HG03571 (cell line): ENCODE data around the gene STN1.

ENCODE experiments used
- ATAC-seq: cut with Tn5 transposase; IDR thresholded peaks from one replicate; pipeline ENCODE4 v1.9.1; 2021; ENCODE audit not compliant: unreplicated experiment

Gene STN1

GRCh38 chr10:103895411-103896186 lies 22.4 kb downstream of the STN1 start:
- no peak for ATAC-seq

- ATAC-seq = no peak
Measured at GRCh38 chr10:103894441-103894864, 23.5 kb downstream of the STN1 start.

- no peak for ATAC-seq
Measured at GRCh38 chr10:103893817-103894216, 24.2 kb downstream of the STN1 start.

- ATAC-seq = no peak
Measured at GRCh38 chr10:103892181-103892580, 25.8 kb downstream of the STN1 start.

GRCh38 chr10:103890688-103891087 lies 27.3 kb downstream of the STN1 start:
- no peak for ATAC-seq

- ATAC-seq = no peak
Measured at GRCh38 chr10:103890194-103890658, 27.8 kb downstream of the STN1 start.

GRCh38 chr10:103889121-103889720 lies 28.8 kb downstream of the STN1 start:
- ATAC-seq = no peak

GRCh38 chr10:103888113-103888841 lies 29.7 kb downstream of the STN1 start:
- no peak for ATAC-seq

- no peak for ATAC-seq
Measured at GRCh38 chr10:103885617-103886016, 32.4 kb downstream of the STN1 start.

- ATAC-seq = no peak
Measured at GRCh38 chr10:103884681-103885139, 33.3 kb downstream of the STN1 start.

GRCh38 chr10:103882285-103883007 lies 35.5 kb downstream of the STN1 start:
- no peak for ATAC-seq

GRCh38 chr10:103881416-103882284 lies 36.3 kb downstream of the STN1 start:
- ATAC-seq = no peak

GRCh38 chr10:103879831-103880230 lies 38.2 kb downstream of the STN1 start:
- no peak for ATAC-seq

- no peak for ATAC-seq
Measured at GRCh38 chr10:103879409-103879808, 38.6 kb downstream of the STN1 start.

GRCh38 chr10:103877861-103878260 lies 40.1 kb downstream of the STN1 start:
- ATAC-seq = no peak

- ATAC-seq = no peak
Measured at GRCh38 chr10:103876155-103876554, 41.8 kb downstream of the STN1 start.

GRCh38 chr10:103874730-103875129 lies 43.3 kb downstream of the STN1 start:
- no peak for ATAC-seq

- no peak for ATAC-seq
Measured at GRCh38 chr10:103872137-103872931, 45.6 kb downstream of the STN1 start.

- ATAC-seq = no peak
Measured at GRCh38 chr10:103871006-103871405, 47.0 kb downstream of the STN1 start.
